ENCODE measurements around the gene FICD. TPM values are rescaled to one million over a fixed set of nuclear protein-coding genes. Genes with fewer than 3 reads are reported as not detected.

The FICD gene
- total and polyA plus RNA-seq, 9 of the 15 experiments (the other 6 are each of a cell fraction or from before 2014, with no cell fraction given): 0.88 to 4.5 (median 1.9) TPM

GRCh38 chr12:108560752-108561719 lies 46.0 kb downstream of the FICD start, which contains the start of gene SART3 (continued):
- 0 out of 2 replicates have a peak, but pooled peaks have one; percentile 15 for TF ChIP-seq NR2C2 (CRISPR knock-in tag; IDR thresholded peaks at IDR 0.05)
- peak; percentile 72; the same call in 1 of the 2 replicates for TF ChIP-seq NR2C2 (tag; IDR thresholded peaks at IDR 0.05)
- TF ChIP-seq SAFB2 (IDR thresholded peaks at IDR 0.05; ENCODE audit: borderline replicate concordance, low read depth, low read length, severe bottlenecking): no peak
- no peak; the same call in 1 of the 2 replicates for TF ChIP-seq MAX (CRISPR knock-in tag; IDR thresholded peaks at IDR 0.05)
- no peak for TF ChIP-seq SIRT6 (IDR thresholded peaks at IDR 0.05; ENCODE audit: low read depth, low read length)
- TF ChIP-seq TARDBP (IDR thresholded peaks at IDR 0.05): no peak
- TF ChIP-seq HMGN3 (IDR thresholded peaks at IDR 0.05; ENCODE audit: borderline replicate concordance, extremely low read depth, insufficient read length, low read depth, low read length): no peak
- TF ChIP-seq EWSR1 (IDR thresholded peaks at IDR 0.05; ENCODE audit: borderline replicate concordance, low read depth, partially characterized antibody): no peak
- TF ChIP-seq HCFC1 (IDR thresholded peaks at IDR 0.05; ENCODE audit: low read depth, low read length): peak; percentile 88
- no peak for TF ChIP-seq SP2 (IDR thresholded peaks at IDR 0.05; ENCODE audit: extremely low read depth, low read depth, low read length, poor library complexity, severe bottlenecking)
- no peak for TF ChIP-seq FUS (optimal IDR thresholded peaks at IDR 0.05; ENCODE audit: low read depth, low read length)
- TF ChIP-seq ZNF263 (CRISPR knock-in tag; IDR thresholded peaks at IDR 0.05; ENCODE audit: borderline replicate concordance): peak; percentile 46; the same call in 1 of the 2 replicates
- TF ChIP-seq ILK (tag; IDR thresholded peaks at IDR 0.05; ENCODE audit: borderline replicate concordance, low read depth): no peak
- peak; percentile 77; the same call in 1 of the 2 replicates for TF ChIP-seq CGGBP1 (CRISPR knock-in tag; IDR thresholded peaks at IDR 0.05)
- no peak for TF ChIP-seq ZNF253 (CRISPR knock-in tag; conservative IDR thresholded peaks at IDR 0.05)
- TF ChIP-seq ZBTB33 (CRISPR knock-in tag; IDR thresholded peaks at IDR 0.05): no peak; the same call in 1 of the 2 replicates
- peak; percentile 83 for TF ChIP-seq ZNF197 (CRISPR knock-in tag; IDR thresholded peaks at IDR 0.05; ENCODE audit: low read depth)
- no peak for TF ChIP-seq PRPF4 (IDR thresholded peaks at IDR 0.05; ENCODE audit: insufficient read depth, low read depth, low read length, poor library complexity, severe bottlenecking)
- no peak for TF ChIP-seq CCAR2 (IDR thresholded peaks at IDR 0.05; ENCODE audit: low read depth, low read length)
- no peak for TF ChIP-seq PYGO2 (tag; IDR thresholded peaks at IDR 0.05)
- no peak for TF ChIP-seq ADNP (tag; IDR thresholded peaks at IDR 0.05)
- peak; percentile 92 for TF ChIP-seq ELF2 (CRISPR knock-in tag; IDR thresholded peaks at IDR 0.05)
- TF ChIP-seq SMARCC2 (IDR thresholded peaks at IDR 0.05; ENCODE audit: low read depth): no peak
- TF ChIP-seq YY1 (IDR thresholded peaks at IDR 0.05; ENCODE audit: borderline replicate concordance in 1 of 3, control insufficient read depth in 1 of 3, extremely low read depth in 1 of 3, insufficient read depth in 3 of 3, insufficient read length in 1 of 3, insufficient replicate concordance in 2 of 3, low read depth in 1 of 3, low read length in 2 of 3): peak; percentile 87 to 92 (median 91)

Measured in K562 (cell line).